Thyroid gland (tissue), 4 donors: ENCODE data around the gene TMEM167B.

Experiments used
- POLR2A ChIP-seq, 2 donors: fragments of 450-650 bp; IDR thresholded peaks; one replicate each; pipeline ENCODE4 v1.6.1; 2017; ENCODE audit warnings: antibody characterized with exemption in 2 of 2, mild to moderate bottlenecking in 2 of 2, moderate library complexity in 1 of 2
- TF ChIP-seq, protein P1 (sequence below), 6 experiments: fragments of 200-600 bp in 3 of 6; fragments of 450-650 bp in 3 of 6; sonication (generic) in 3 of 6; IDR thresholded peaks; one replicate each; pipeline ENCODE4 v1.5.1; 2016 to 2019; ENCODE audit warnings: antibody characterized with exemption in 6 of 6, mild to moderate bottlenecking in 2 of 6, inconsistent platforms in 1 of 6, moderate library complexity in 1 of 6

DNA sequence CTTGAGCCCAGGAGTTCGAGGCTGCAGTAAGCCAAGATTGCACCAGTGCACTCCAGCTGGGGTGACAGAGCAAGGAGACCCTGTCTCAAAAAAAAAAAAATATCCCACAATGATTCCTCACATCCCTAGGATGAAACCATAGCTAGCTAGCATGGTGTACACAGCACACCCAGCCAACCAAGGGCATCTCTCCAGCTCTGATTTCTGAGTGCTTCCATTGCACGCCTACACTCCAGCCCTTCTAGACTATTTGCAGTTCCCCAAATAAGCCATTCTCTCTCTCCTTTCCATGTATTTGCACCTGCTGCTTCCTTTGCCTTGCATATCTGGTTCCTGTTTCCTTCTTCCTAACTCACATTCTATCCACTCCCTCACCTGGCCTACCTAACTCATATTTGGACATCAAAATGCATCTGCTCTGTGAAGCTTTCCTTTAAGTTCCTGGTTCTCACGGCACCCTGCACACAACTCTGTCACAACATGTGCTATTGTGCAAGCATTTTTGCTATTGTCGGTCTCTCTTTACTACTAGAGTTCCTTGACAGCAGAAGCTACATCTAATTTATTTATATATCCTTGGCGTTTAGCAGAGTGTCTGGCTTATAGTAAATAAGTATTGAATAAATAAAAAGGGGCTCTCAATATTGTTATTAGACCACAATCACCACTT, 21.0 kb downstream of the TMEM167B start:
- TF ChIP-seq, protein P1, sequence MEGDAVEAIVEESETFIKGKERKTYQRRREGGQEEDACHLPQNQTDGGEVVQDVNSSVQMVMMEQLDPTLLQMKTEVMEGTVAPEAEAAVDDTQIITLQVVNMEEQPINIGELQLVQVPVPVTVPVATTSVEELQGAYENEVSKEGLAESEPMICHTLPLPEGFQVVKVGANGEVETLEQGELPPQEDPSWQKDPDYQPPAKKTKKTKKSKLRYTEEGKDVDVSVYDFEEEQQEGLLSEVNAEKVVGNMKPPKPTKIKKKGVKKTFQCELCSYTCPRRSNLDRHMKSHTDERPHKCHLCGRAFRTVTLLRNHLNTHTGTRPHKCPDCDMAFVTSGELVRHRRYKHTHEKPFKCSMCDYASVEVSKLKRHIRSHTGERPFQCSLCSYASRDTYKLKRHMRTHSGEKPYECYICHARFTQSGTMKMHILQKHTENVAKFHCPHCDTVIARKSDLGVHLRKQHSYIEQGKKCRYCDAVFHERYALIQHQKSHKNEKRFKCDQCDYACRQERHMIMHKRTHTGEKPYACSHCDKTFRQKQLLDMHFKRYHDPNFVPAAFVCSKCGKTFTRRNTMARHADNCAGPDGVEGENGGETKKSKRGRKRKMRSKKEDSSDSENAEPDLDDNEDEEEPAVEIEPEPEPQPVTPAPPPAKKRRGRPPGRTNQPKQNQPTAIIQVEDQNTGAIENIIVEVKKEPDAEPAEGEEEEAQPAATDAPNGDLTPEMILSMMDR (IDR thresholded peaks at IDR 0.05): no peak
- TF ChIP-seq POLR2A (IDR thresholded peaks at IDR 0.05): no peak
